Esophagus (tissue), 2 donors: Measurements from ENCODE around the gene PID1. TPM values are rescaled to one million over a fixed set of nuclear protein-coding genes. Genes with fewer than 3 reads are reported as not detected.

Source experiments
- H3K27ac ChIP-seq, 2 donors: one replicate each; pipeline ENCODE4 v1.5.1; 2013; ENCODE audit warnings: low read depth in 2 of 2, mild to moderate bottlenecking in 2 of 2, inconsistent platforms in 1 of 2, low read length in 1 of 2, moderate library complexity in 1 of 2
- H3K27me3 ChIP-seq, 2 donors: one replicate each; pipeline ENCODE4 v1.6.1; 2013; ENCODE audit warnings: low read length in 2 of 2, control low read depth in 1 of 2, mild to moderate bottlenecking in 1 of 2; ENCODE audit not compliant: insufficient read depth in 2 of 2, control insufficient read depth in 1 of 2
- H3K36me3 ChIP-seq, 2 donors: one replicate each; pipeline ENCODE4 v1.6.1; 2013; ENCODE audit warnings: low read length in 1 of 2; ENCODE audit not compliant: control insufficient read depth in 2 of 2, insufficient read depth in 2 of 2
- H3K4me1 ChIP-seq, 2 donors: one replicate each; pipeline ENCODE4 v1.6.1; 2013; ENCODE audit warnings: low read length in 1 of 2; ENCODE audit not compliant: control insufficient read depth in 2 of 2, insufficient read depth in 2 of 2
- H3K4me3 ChIP-seq, 2 donors: one replicate each; pipeline ENCODE4 v1.5.1; 2013; ENCODE audit warnings: low read length in 2 of 2, mild to moderate bottlenecking in 2 of 2, low read depth in 1 of 2, moderate library complexity in 1 of 2
- H3K9me3 ChIP-seq, 2 donors: one replicate each; pipeline ENCODE4 v1.6.1; 2013; ENCODE audit warnings: mild to moderate bottlenecking in 2 of 2, low read depth in 1 of 2, low read length in 1 of 2, moderate library complexity in 1 of 2; ENCODE audit not compliant: control insufficient read depth in 2 of 2, insufficient read depth in 1 of 2
- WGBS, 2 donors: extraction: QIAGEN DNeasy Blood & Tissue Kit; methylation state at CpG; one replicate each; pipeline ENCODE4 v1.1.7; 2013; 5-methylcytosine and 5-hydroxymethylcytosine counted together
- polyA plus RNA-seq, 2 donors: library from polyadenylated mRNA; stranded (reverse); fragments of 200-250 nt; gene quantifications; one replicate each; pipeline ENCODE4 v1.2.3, GENCODE V29; 2013
- donor health status: healthy with polysubstance abuse.
- donor health status: Bipolar disorder and iron deficiency.

The PID1 gene
- polyA plus RNA-seq, 2 donors, result 2.0 to 3.5 TPM

GRCh38 chr2:229230911-229231310 lies 40.2 kb downstream of the PID1 start:
- no peaks in the 10 kb centered on the region for H3K4me1 ChIP-seq
- H3K27ac ChIP-seq, result no peak overlapping the region
- H3K4me3 ChIP-seq, result no peak overlapping the region
- 64 to 81% methylated on average over 4 of the region's 4 CpGs for WGBS, 2 donors
- no peaks in the 10 kb centered on the region for H3K36me3 ChIP-seq
- H3K9me3 ChIP-seq, result no peaks in the 10 kb centered on the region
- no peaks in the 10 kb centered on the region for H3K27me3 ChIP-seq

- H3K36me3 ChIP-seq, result no peaks in the 10 kb centered on the region
- H3K27me3 ChIP-seq, result no peaks in the 10 kb centered on the region
- H3K27ac ChIP-seq, result no peak overlapping the region
- no peaks in the 10 kb centered on the region for H3K9me3 ChIP-seq
- H3K4me3 ChIP-seq, result no peak overlapping the region
- 61 to 66% methylated on average over 2 of the region's 2 CpGs for WGBS, 2 donors
- no peaks in the 10 kb centered on the region for H3K4me1 ChIP-seq
Observed at GRCh38 chr2:229230256-229230655, 40.8 kb downstream of the PID1 start.

GRCh38 chr2:229226382-229226781 lies 44.7 kb downstream of the PID1 start:
- H3K36me3 ChIP-seq, result no peaks in the 10 kb centered on the region
- no peaks in the 10 kb centered on the region for H3K27me3 ChIP-seq
- H3K4me1 ChIP-seq, result no peaks in the 10 kb centered on the region
- no peaks in the 10 kb centered on the region for H3K9me3 ChIP-seq
- H3K27ac ChIP-seq, result no peak overlapping the region
- WGBS, 2 donors, result 68 to 80% methylated on average over 2 of the region's 2 CpGs
- no peak overlapping the region for H3K4me3 ChIP-seq

GRCh38 chr2:229223107-229223506 lies 48.0 kb downstream of the PID1 start:
- Histone ChIP-seq H3K4me3 (no peak overlapping the region), H3K36me3 (no peaks in the 10 kb centered on the region), H3K27me3 (no peaks in the 10 kb centered on the region), H3K4me1 (no peaks in the 10 kb centered on the region), H3K9me3 (no peaks in the 10 kb centered on the region), H3K27ac (no peak overlapping the region)
- WGBS, 2 donors, result 96 to 100% methylated on average over 1 of the region's 1 CpG

- no peaks in the 10 kb centered on the region for H3K36me3 ChIP-seq
- no peak overlapping the region for H3K4me3 ChIP-seq
- H3K4me1 ChIP-seq, result no peaks in the 10 kb centered on the region
- H3K27ac ChIP-seq, result no peak overlapping the region
- H3K9me3 ChIP-seq, result no peaks in the 10 kb centered on the region
- H3K27me3 ChIP-seq, result no peaks in the 10 kb centered on the region
- 79 to 86% methylated on average over 3 of the region's 3 CpGs for WGBS, 2 donors
Observed at GRCh38 chr2:229221641-229222040, 49.4 kb downstream of the PID1 start.

GRCh38 chr2:229220254-229220653 lies 50.8 kb downstream of the PID1 start:
- no peaks in the 10 kb centered on the region for H3K27me3 ChIP-seq
- no peaks in the 10 kb centered on the region for H3K36me3 ChIP-seq
- no peaks in the 10 kb centered on the region for H3K9me3 ChIP-seq
- H3K4me1 ChIP-seq, result no peaks in the 10 kb centered on the region
- H3K4me3 ChIP-seq, result no peak overlapping the region
- WGBS, 2 donors, result 59 to 68% methylated on average over 4 of the region's 4 CpGs
- H3K27ac ChIP-seq, result no peak overlapping the region

GRCh38 chr2:229218329-229218921 lies 52.7 kb downstream of the PID1 start:
- Histone ChIP-seq H3K4me3 (no peak overlapping the region), H3K4me1 (no peaks in the 10 kb centered on the region), H3K9me3 (no peaks in the 10 kb centered on the region), H3K36me3 (no peaks in the 10 kb centered on the region), H3K27me3 (no peaks in the 10 kb centered on the region), H3K27ac (no peak overlapping the region)
- 56 to 86% methylated on average over 3 of the region's 3 CpGs for WGBS, 2 donors

GRCh38 chr2:229212241-229212640 lies 58.8 kb downstream of the PID1 start:
- Histone ChIP-seq H3K4me3 (no peak overlapping the region), H3K9me3 (no peaks in the 10 kb centered on the region), H3K36me3 (no peaks in the 10 kb centered on the region), H3K27me3 (no peaks in the 10 kb centered on the region), H3K4me1 (no peaks in the 10 kb centered on the region), H3K27ac (no peak overlapping the region)
- WGBS, 2 donors, result 0% methylated on average over 1 of the region's 1 CpG

GRCh38 chr2:229210641-229211040 lies 60.4 kb downstream of the PID1 start:
- no peaks in the 10 kb centered on the region for H3K4me1 ChIP-seq
- 71 to 74% methylated on average over 4 of the region's 4 CpGs for WGBS, 2 donors
- H3K9me3 ChIP-seq, result no peaks in the 10 kb centered on the region
- H3K27ac ChIP-seq, result no peak overlapping the region
- H3K27me3 ChIP-seq, result no peaks in the 10 kb centered on the region
- H3K4me3 ChIP-seq, result no peak overlapping the region
- H3K36me3 ChIP-seq, result no peaks in the 10 kb centered on the region

GRCh38 chr2:229206548-229206947 lies 64.5 kb downstream of the PID1 start:
- Histone ChIP-seq H3K4me1 (no peaks in the 10 kb centered on the region), H3K36me3 (no peaks in the 10 kb centered on the region), H3K27ac (no peak overlapping the region), H3K9me3 (no peaks in the 10 kb centered on the region), H3K27me3 (no peaks in the 10 kb centered on the region), H3K4me3 (no peak overlapping the region)
- WGBS, 2 donors, result 63 to 67% methylated on average over 6 of the region's 6 CpGs
